Large intestine (tissue), 3 donors: ENCODE measurements around the gene FASTK. TPM values are rescaled to one million over a fixed set of nuclear protein-coding genes. Genes with fewer than 3 reads are reported as not detected.

Experiments used
- DNase-seq, 2 donors: peaks; one replicate each; pipeline versions ENCODE4 v3.0.0 to v3.0.0-alpha.2; 2013
- H3K27ac ChIP-seq: one replicate; pipeline ENCODE4 v1.5.1; 2013; ENCODE audit warnings: low read length
- H3K27me3 ChIP-seq: 2 replicates; pipeline ENCODE4 v1.6.1; 2013; ENCODE audit warnings: low read length; ENCODE audit not compliant: control insufficient read depth, insufficient read depth
- H3K36me3 ChIP-seq: 2 replicates; pipeline ENCODE4 v1.6.1; 2013; ENCODE audit warnings: low read length; ENCODE audit not compliant: control insufficient read depth, insufficient read depth
- H3K4me1 ChIP-seq: one replicate; pipeline ENCODE4 v1.6.1; 2013; ENCODE audit warnings: low read length; ENCODE audit not compliant: control insufficient read depth, insufficient read depth
- H3K4me3 ChIP-seq: one replicate; pipeline ENCODE4 v1.5.1; 2013; ENCODE audit warnings: low read length
- H3K9me3 ChIP-seq: one replicate; pipeline ENCODE4 v1.6.1; 2013; ENCODE audit warnings: mild to moderate bottlenecking, low read depth, low read length, moderate library complexity; ENCODE audit not compliant: control insufficient read depth
- WGBS: methylation state at CpG from one replicate; pipeline ENCODE4 v1.1.5; 2013; ENCODE audit warnings: low lambda C conversion rate; ENCODE audit not compliant: insufficient coverage; 5-methylcytosine and 5-hydroxymethylcytosine counted together
- polyA plus RNA-seq: library from polyadenylated mRNA; unstranded; fragments of 120-200 nt; gene quantifications from one replicate; pipeline ENCODE4 v1.2.1, GENCODE V29; 2013

Gene FASTK
- polyA plus RNA-seq, 1 donor = 90.4 TPM

GRCh38 chr7:151056666-151057505 is 23.7 kb downstream of the FASTK start:
- Histone ChIP-seq H3K27me3 (no peaks in the 10 kb centered on the region), H3K4me3 (peak overlapping the region; percentile 89), H3K36me3 (peaks cover 5% of the 10 kb centered on the region), H3K4me1 (peaks cover 39% of the 10 kb centered on the region), H3K27ac (no peak overlapping the region), H3K9me3 (no peaks in the 10 kb centered on the region)
- no CpG with 5 or more reads among the region's 29 CpGs for WGBS
- peak in 1 of 2 donors; percentile 57 for DNase-seq

GRCh38 chr7:151056283-151056665 is 24.3 kb downstream of the FASTK start:
- no peaks in the 10 kb centered on the region for H3K9me3 ChIP-seq
- no peak overlapping the region for H3K4me3 ChIP-seq
- no peak for DNase-seq
- peaks cover 5% of the 10 kb centered on the region for H3K36me3 ChIP-seq
- H3K4me1 ChIP-seq = peaks cover 33% of the 10 kb centered on the region
- WGBS = no CpG with 5 or more reads among the region's 6 CpGs
- no peak overlapping the region for H3K27ac ChIP-seq
- no peaks in the 10 kb centered on the region for H3K27me3 ChIP-seq

- DNase-seq = no peak
- Histone ChIP-seq H3K36me3 (peaks cover 5% of the 10 kb centered on the region), H3K27me3 (peaks cover 19% of the 10 kb centered on the region), H3K4me3 (no peak overlapping the region), H3K27ac (no peak overlapping the region), H3K9me3 (no peaks in the 10 kb centered on the region), H3K4me1 (peaks cover 21% of the 10 kb centered on the region)
- WGBS = no CpG with 5 or more reads among the region's 8 CpGs
Measured at GRCh38 chr7:151053751-151054150, 26.9 kb downstream of the FASTK start.

- Histone ChIP-seq H3K9me3 (no peaks in the 10 kb centered on the region), H3K4me3 (no peak overlapping the region), H3K36me3 (peaks cover 5% of the 10 kb centered on the region), H3K27me3 (peaks cover 19% of the 10 kb centered on the region), H3K4me1 (peaks cover 14% of the 10 kb centered on the region), H3K27ac (no peak overlapping the region)
- no CpG with 5 or more reads among the region's 4 CpGs for WGBS
- DNase-seq = no peak
Measured at GRCh38 chr7:151053096-151053495, 27.5 kb downstream of the FASTK start.

GRCh38 chr7:151051108-151051507 is 29.5 kb downstream of the FASTK start:
- Histone ChIP-seq H3K36me3 (peaks cover 10% of the 10 kb centered on the region), H3K4me3 (no peak overlapping the region), H3K4me1 (peaks cover 3% of the 10 kb centered on the region), H3K9me3 (no peaks in the 10 kb centered on the region), H3K27me3 (peaks cover 19% of the 10 kb centered on the region), H3K27ac (no peak overlapping the region)
- WGBS = no CpG with 5 or more reads among the region's 50 CpGs
- peak; percentile 68 to 79 for DNase-seq

- WGBS = no CpG with 5 or more reads among the region's 38 CpGs
- Histone ChIP-seq H3K27me3 (peaks cover 19% of the 10 kb centered on the region), H3K27ac (no peak overlapping the region), H3K9me3 (no peaks in the 10 kb centered on the region), H3K36me3 (peaks cover 22% of the 10 kb centered on the region), H3K4me3 (no peak overlapping the region), H3K4me1 (peaks cover 3% of the 10 kb centered on the region)
- no peak for DNase-seq
Measured at GRCh38 chr7:151048911-151049463, 31.6 kb downstream of the FASTK start.

GRCh38 chr7:151047976-151048815 is 32.4 kb downstream of the FASTK start, which contains the start of gene ASIC3:
TSS of gene ASIC3 (plus strand) at chr7:151048531. CDS start at chr7:151048886, 355 bp downstream.
- no CpG with 5 or more reads among the region's 22 CpGs for WGBS
- DNase-seq = no peak
- Histone ChIP-seq H3K36me3 (peaks cover 23% of the 10 kb centered on the region), H3K27ac (no peak within 1 kb of the TSS), H3K4me1 (peaks cover 3% of the 10 kb centered on the region), H3K9me3 (no peaks in the 10 kb centered on the region), H3K27me3 (peaks cover 19% of the 10 kb centered on the region), H3K4me3 (no peak within 1 kb of the TSS)

- H3K9me3 ChIP-seq = no peaks in the 10 kb centered on the region
- peaks cover 19% of the 10 kb centered on the region for H3K27me3 ChIP-seq
- peaks cover 31% of the 10 kb centered on the region for H3K36me3 ChIP-seq
- DNase-seq = no peak
- no CpG with 5 or more reads among the region's 14 CpGs for WGBS
- peaks cover 3% of the 10 kb centered on the region for H3K4me1 ChIP-seq
- no peak overlapping the region for H3K4me3 ChIP-seq
- H3K27ac ChIP-seq = no peak overlapping the region
Measured at GRCh38 chr7:151046603-151047573, 33.7 kb downstream of the FASTK start.

GRCh38 chr7:151045967-151046366 is 34.6 kb downstream of the FASTK start:
- Histone ChIP-seq H3K4me1 (peaks cover 3% of the 10 kb centered on the region), H3K36me3 (peaks cover 33% of the 10 kb centered on the region), H3K27ac (no peak overlapping the region), H3K9me3 (no peaks in the 10 kb centered on the region), H3K4me3 (no peak overlapping the region), H3K27me3 (peaks cover 19% of the 10 kb centered on the region)
- WGBS = no CpG with 5 or more reads among the region's 9 CpGs
- no peak for DNase-seq
